NCI-H2029 treated with DMSO at 0.1 percent for 48 hours (cell line): ENCODE data around the gene NUTM2A.
"Not testable (repeated sequence)": the region's sequence is repeated elsewhere in the genome, so short reads cannot be mapped to it uniquely, and the experiment has no call there.

Experiments used
- DNase-seq: peaks from one replicate; lab custom pipeline; 2025; lab: John Stamatoyannopoulos, UW

The NUTM2A gene

GRCh38 chr10:87225148-87225547, at the start of gene NUTM2A:
NUTM2A (plus strand) TSS chr10:87225448; CDS start chr10:87225831, 383 bp downstream.
- not testable (repeated sequence) for DNase-seq

- not testable (repeated sequence) for DNase-seq
Observed at GRCh38 chr10:87177587-87177986, 47.7 kb upstream of the NUTM2A start.

- DNase-seq, result not testable (repeated sequence)
Observed at GRCh38 chr10:87184421-87184820, 40.8 kb upstream of the NUTM2A start.

- DNase-seq, result not testable (repeated sequence)
Observed at GRCh38 chr10:87186016-87186415, 39.2 kb upstream of the NUTM2A start.

- not testable (repeated sequence) for DNase-seq
Observed at GRCh38 chr10:87187573-87187972, 37.7 kb upstream of the NUTM2A start.

- DNase-seq, result not testable (repeated sequence)
Observed at GRCh38 chr10:87191841-87192240, 33.4 kb upstream of the NUTM2A start.

- DNase-seq, result peak; percentile 18
Observed at GRCh38 chr10:87200924-87201323, 24.3 kb upstream of the NUTM2A start.

- DNase-seq, result not testable (repeated sequence)
Observed at GRCh38 chr10:87204801-87205200, 20.4 kb upstream of the NUTM2A start.

- DNase-seq, result not testable (repeated sequence)
Observed at GRCh38 chr10:87206922-87207321, 18.3 kb upstream of the NUTM2A start.

GRCh38 chr10:87210309-87210708, 14.9 kb upstream of the NUTM2A start:
- not testable (repeated sequence) for DNase-seq

- not testable (repeated sequence) for DNase-seq
Observed at GRCh38 chr10:87211848-87212247, 13.4 kb upstream of the NUTM2A start.

GRCh38 chr10:87213150-87213765, 12.0 kb upstream of the NUTM2A start:
- DNase-seq, result not testable (repeated sequence)

GRCh38 chr10:87213806-87214205, 11.4 kb upstream of the NUTM2A start:
- DNase-seq, result not testable (repeated sequence)

GRCh38 chr10:87216120-87216519, 9.1 kb upstream of the NUTM2A start:
- DNase-seq, result not testable (repeated sequence)

GRCh38 chr10:87219370-87219769, 5.9 kb upstream of the NUTM2A start:
- DNase-seq, result not testable (repeated sequence)

- DNase-seq, result not testable (repeated sequence)
Observed at GRCh38 chr10:87222789-87223188, 2.5 kb upstream of the NUTM2A start.

GRCh38 chr10:87228247-87228646, 3.0 kb downstream of the NUTM2A start:
- not testable (repeated sequence) for DNase-seq

- DNase-seq, result not testable (repeated sequence)
Observed at GRCh38 chr10:87229211-87229610, 4.0 kb downstream of the NUTM2A start.

GRCh38 chr10:87234854-87235253, 9.6 kb downstream of the NUTM2A start:
- DNase-seq, result not testable (repeated sequence)

GRCh38 chr10:87237244-87237643, 12.0 kb downstream of the NUTM2A start:
- not testable (repeated sequence) for DNase-seq

GRCh38 chr10:87239346-87239808, 14.1 kb downstream of the NUTM2A start:
- not testable (repeated sequence) for DNase-seq

- DNase-seq, result not testable (repeated sequence)
Observed at GRCh38 chr10:87242192-87242591, 16.9 kb downstream of the NUTM2A start.

- not testable (repeated sequence) for DNase-seq
Observed at GRCh38 chr10:87247335-87247734, 22.1 kb downstream of the NUTM2A start.
